ENCODE data around the gene PTPRM. TPM values are rescaled to one million over a fixed set of nuclear protein-coding genes. Genes with fewer than 3 reads are reported as not detected.

The PTPRM gene
- total RNA-seq, 1 experiment from 2014 or later, result 45.6 TPM

GRCh38 chr18:8301427-8302172 is 734.5 kb downstream of the PTPRM start:
- H3K36me3 ChIP-seq (ENCODE audit: low read depth, low read length), result no peaks in the 10 kb centered on the region
- no peaks in the 10 kb centered on the region for H3K27me3 ChIP-seq (ENCODE audit: low read length)
- no peaks in the 10 kb centered on the region for H3K79me2 ChIP-seq (ENCODE audit: low read length)
- H3K4me3 ChIP-seq (ENCODE audit: low read length), result no peak overlapping the region
- no peaks in the 10 kb centered on the region for H3K9me2 ChIP-seq (replicated peaks; ENCODE audit: low read length)
- no peak overlapping the region for H2AFZ ChIP-seq (ENCODE audit: low read length)
- DNase-seq (peak; percentile 16), ATAC-seq (peak; percentile 19)
- no peak overlapping the region for H3K27ac ChIP-seq (ENCODE audit: low read length)
- POLR2A ChIA-PET (ENCODE audit: unreplicated experiment), result no interaction called here
- no TSS peak for BruUV-seq (replicated peaks)
- H3K4me2 ChIP-seq (ENCODE audit: low read length), result 0 out of 2 replicates have a peak overlapping the region, but pooled peaks have one; percentile 12
- TF ChIP-seq EZH2phosphoT487 (IDR thresholded peaks at IDR 0.05; ENCODE audit: borderline replicate concordance, low read length) (no peak), CTCF (conservative IDR thresholded peaks at IDR 0.05; ENCODE audit: low read depth, low read length) (no peak), EZH2 (IDR thresholded peaks at IDR 0.05; ENCODE audit: low read length, unreplicated experiment) (no peak)
- H3K9me3 ChIP-seq (ENCODE audit: low read length), result no peaks in the 10 kb centered on the region
- peaks cover 20% of the 10 kb centered on the region for H3K4me1 ChIP-seq (ENCODE audit: insufficient read depth, low read length)
- H3K9ac ChIP-seq (ENCODE audit: low read length), result no peak overlapping the region
- H3F3A ChIP-seq (ENCODE audit: low read length, unreplicated experiment), result no peaks in the 10 kb centered on the region
- no peaks in the 10 kb centered on the region for H4K20me1 ChIP-seq (ENCODE audit: low read length)
- intact Hi-C loops (cut with micrococcal nuclease), result no loop called here
- CTCF ChIA-PET, result interaction anchor here (0.5 kb wide), 1 partner anchor 467 kb away, joined by 13 read pairs; no protein-coding TSS in a partner anchor

- POLR2A ChIA-PET (ENCODE audit: unreplicated experiment), result interaction anchor here (0.6 kb wide), 1 partner anchor 127 kb away, joined by 3 read pairs; no protein-coding TSS in a partner anchor
- Histone ChIP-seq H3K4me3 (ENCODE audit: low read length) (no peak overlapping the region), H3F3A (ENCODE audit: low read length, unreplicated experiment) (no peaks in the 10 kb centered on the region), H3K9me2 (replicated peaks; ENCODE audit: low read length) (no peaks in the 10 kb centered on the region), H3K27ac (ENCODE audit: low read length) (peak overlapping the region; percentile 31), H3K79me2 (ENCODE audit: low read length) (no peaks in the 10 kb centered on the region), H3K4me2 (ENCODE audit: low read length) (no peak overlapping the region), H4K20me1 (ENCODE audit: low read length) (no peaks in the 10 kb centered on the region), H3K9me3 (ENCODE audit: low read length) (no peaks in the 10 kb centered on the region), H2AFZ (ENCODE audit: low read length) (no peak overlapping the region), H3K4me1 (ENCODE audit: insufficient read depth, low read length) (peaks cover 20% of the 10 kb centered on the region), H3K27me3 (ENCODE audit: low read length) (no peaks in the 10 kb centered on the region), H3K9ac (ENCODE audit: low read length) (no peak overlapping the region), H3K36me3 (ENCODE audit: low read depth, low read length) (no peaks in the 10 kb centered on the region)
- BruUV-seq (replicated peaks), result no TSS peak
- CTCF ChIA-PET, result no interaction called here
- intact Hi-C loops (cut with micrococcal nuclease), result no loop called here
- TF ChIP-seq CTCF (conservative IDR thresholded peaks at IDR 0.05; ENCODE audit: low read depth, low read length) (no peak), EZH2phosphoT487 (IDR thresholded peaks at IDR 0.05; ENCODE audit: borderline replicate concordance, low read length) (no peak), EZH2 (IDR thresholded peaks at IDR 0.05; ENCODE audit: low read length, unreplicated experiment) (no peak)
- ATAC-seq (no peak; the same call in 1 of the 2 replicates), DNase-seq (peak; percentile 30)
These were observed 736.1 kb downstream of the PTPRM start for GRCh38 chr18:8303151-8303755.
